Stimulated activated CD4-positive, alpha-beta T cell treated with anti-CD3 and anti-CD28 coated beads, TNF-alpha, amount 100 ng/mL, for 1 hour (primary cell): ENCODE data around the gene ARHGAP12.
A peak's percentile ranks its signal among the peaks of the same experiment; 100 is the strongest.
"Not testable (repeated sequence)": the region's sequence is repeated elsewhere in the genome, so short reads cannot be mapped to it uniquely, and the experiment has no call there.

Source experiments
- DNase-seq, 3 donors: peaks; one replicate each; pipeline ENCODE4 v3.0.0-alpha.2; 2020; ENCODE audit warnings: low read depth in 3 of 3, low spot score in 1 of 3

ARHGAP12 gene

GRCh38 chr10:31928549-31929260 lies at the start of gene ARHGAP12:
Gene ARHGAP12 (minus strand): TSS chr10:31928831. CDS start chr10:31908855, 19,976 bp downstream.
- DNase-seq = peak; percentile 48 to 90 (median 70)

GRCh38 chr10:31978156-31978483 lies 49.5 kb upstream of the ARHGAP12 start:
- DNase-seq = no peak

- DNase-seq = no peak
Observed at GRCh38 chr10:31977440-31978155, 49.0 kb upstream of the ARHGAP12 start.

GRCh38 chr10:31975157-31975765 lies 46.6 kb upstream of the ARHGAP12 start:
- no peak for DNase-seq

GRCh38 chr10:31974434-31975124 lies 45.9 kb upstream of the ARHGAP12 start:
- no peak for DNase-seq

GRCh38 chr10:31972519-31973041 lies 43.9 kb upstream of the ARHGAP12 start:
- no peak for DNase-seq

GRCh38 chr10:31969847-31970246 lies 41.2 kb upstream of the ARHGAP12 start:
- DNase-seq = not testable (repeated sequence)

- DNase-seq = no peak
Observed at GRCh38 chr10:31963589-31963980, 35.0 kb upstream of the ARHGAP12 start.

- no peak for DNase-seq
Observed at GRCh38 chr10:31962826-31963588, 34.4 kb upstream of the ARHGAP12 start.

- DNase-seq = no peak
Observed at GRCh38 chr10:31961277-31962074, 32.8 kb upstream of the ARHGAP12 start.

- no peak for DNase-seq
Observed at GRCh38 chr10:31959461-31960173, 31.0 kb upstream of the ARHGAP12 start.

- DNase-seq = no peak
Observed at GRCh38 chr10:31958856-31959255, 30.2 kb upstream of the ARHGAP12 start.

- no peak for DNase-seq
Observed at GRCh38 chr10:31956200-31956946, 27.7 kb upstream of the ARHGAP12 start.

- no peak for DNase-seq
Observed at GRCh38 chr10:31954410-31955191, 26.0 kb upstream of the ARHGAP12 start.

GRCh38 chr10:31953480-31953879 lies 24.8 kb upstream of the ARHGAP12 start:
- DNase-seq = no peak

GRCh38 chr10:31953080-31953479 lies 24.4 kb upstream of the ARHGAP12 start:
- DNase-seq = no peak

- no peak for DNase-seq
Observed at GRCh38 chr10:31952066-31952465, 23.4 kb upstream of the ARHGAP12 start.

- no peak for DNase-seq
Observed at GRCh38 chr10:31949266-31949665, 20.6 kb upstream of the ARHGAP12 start.
